Dermis blood vessel endothelial cell (primary cell): ENCODE results near the gene AK2. TPM values are rescaled to one million over a fixed set of nuclear protein-coding genes. Genes with fewer than 3 reads are reported as not detected.
A peak's percentile ranks its signal among the peaks of the same experiment; 100 is the strongest.
"Not testable (repeated sequence)": the region's sequence is repeated elsewhere in the genome, so short reads cannot be mapped to it uniquely, and the experiment has no call there.

ENCODE experiments used
- DNase-seq: peaks from one replicate; pipeline ENCODE4 v3.0.0; 2010
- total RNA-seq: library from RNA; depleted of rRNA; stranded (reverse); fragments of >200 nt; gene quantifications from 2 replicates; pipeline ENCODE4 v1.2.3, GENCODE V29; 2014

AK2 gene
- 164 and 212 TPM in 2 replicates for total RNA-seq

DNA sequence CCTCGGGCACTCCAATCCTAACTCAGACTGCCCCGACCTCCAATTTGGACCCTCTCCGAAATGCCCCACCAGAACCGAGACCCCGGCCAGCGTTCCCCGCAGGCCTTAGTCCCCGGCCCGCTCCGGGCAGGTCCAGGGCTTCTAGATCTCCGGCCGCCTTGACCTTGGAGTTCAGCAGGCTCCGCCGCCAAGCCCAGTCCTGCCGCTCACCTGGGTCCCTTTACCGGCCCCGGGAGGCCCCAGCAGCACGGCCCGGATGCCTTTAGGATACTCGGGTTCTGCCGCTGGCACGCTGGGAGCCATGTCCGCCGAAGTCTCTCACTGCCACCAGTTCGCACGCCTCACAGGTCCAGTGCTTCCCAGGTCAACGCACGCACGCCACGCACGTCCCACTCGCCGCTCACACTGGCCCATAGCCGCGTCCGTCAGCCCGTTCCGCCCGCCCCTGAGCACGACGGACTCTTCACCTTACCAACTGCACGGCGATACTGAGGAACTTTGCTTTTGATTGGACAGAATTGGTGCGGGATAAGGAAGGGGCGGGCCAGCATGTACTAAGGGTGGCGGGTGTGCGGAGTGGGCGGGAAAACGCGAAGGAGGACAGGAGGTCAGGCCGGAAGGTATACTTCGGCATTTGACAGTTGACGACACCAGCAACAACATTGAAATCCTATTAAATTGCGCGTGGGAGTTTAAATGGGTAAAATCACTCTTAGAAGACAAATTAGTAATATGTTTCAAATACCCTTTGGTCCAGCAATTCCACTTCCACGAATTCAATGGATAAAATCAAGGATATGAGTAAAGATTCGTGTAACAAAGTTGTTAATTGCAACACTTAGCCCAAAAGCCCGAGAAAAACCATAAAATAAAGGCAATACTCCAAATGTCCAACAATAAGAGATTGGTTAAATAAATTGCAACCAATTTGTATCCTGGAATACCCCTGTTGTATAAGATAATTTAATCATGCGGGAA is at the start of gene AK2:
Gene AK2 (minus strand): TSS at position 358 of the 978 bp plus-strand sequence. CDS start 55 bp downstream, at position 303.
- peak; percentile 99 for DNase-seq

- peak; percentile 91 for DNase-seq
These were observed 49.7 kb upstream of the AK2 start for GRCh38 chr1:33086384-33086850.

GRCh38 chr1:33085332-33085731 is 48.6 kb upstream of the AK2 start:
- DNase-seq, result no peak

DNA sequence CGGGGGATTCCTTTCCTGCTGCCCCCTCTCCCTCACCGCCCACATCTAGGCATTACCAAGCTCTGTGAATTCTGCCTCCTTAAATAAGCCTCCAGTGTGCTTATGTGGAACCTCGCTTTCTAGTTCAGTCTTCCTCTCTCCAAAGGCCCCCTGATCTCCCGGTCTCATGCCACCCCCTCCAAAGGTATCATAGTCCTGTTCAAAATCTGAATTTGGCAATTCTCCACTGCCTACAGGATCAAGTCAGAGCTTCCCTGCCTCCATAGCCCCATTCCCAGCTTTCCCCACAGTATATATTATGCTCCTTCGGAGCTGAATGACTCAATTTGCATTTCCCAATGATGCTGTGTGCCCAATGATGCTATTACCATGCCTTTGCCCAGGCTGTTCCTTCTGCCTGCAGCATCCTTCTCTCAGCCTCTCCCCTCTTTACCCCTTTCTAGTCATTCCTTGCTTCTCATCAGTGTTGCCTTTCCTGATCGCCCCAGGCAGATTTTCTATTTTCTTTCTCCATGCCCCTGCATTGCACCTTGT is 46.0 kb upstream of the AK2 start:
- no peak for DNase-seq

DNA sequence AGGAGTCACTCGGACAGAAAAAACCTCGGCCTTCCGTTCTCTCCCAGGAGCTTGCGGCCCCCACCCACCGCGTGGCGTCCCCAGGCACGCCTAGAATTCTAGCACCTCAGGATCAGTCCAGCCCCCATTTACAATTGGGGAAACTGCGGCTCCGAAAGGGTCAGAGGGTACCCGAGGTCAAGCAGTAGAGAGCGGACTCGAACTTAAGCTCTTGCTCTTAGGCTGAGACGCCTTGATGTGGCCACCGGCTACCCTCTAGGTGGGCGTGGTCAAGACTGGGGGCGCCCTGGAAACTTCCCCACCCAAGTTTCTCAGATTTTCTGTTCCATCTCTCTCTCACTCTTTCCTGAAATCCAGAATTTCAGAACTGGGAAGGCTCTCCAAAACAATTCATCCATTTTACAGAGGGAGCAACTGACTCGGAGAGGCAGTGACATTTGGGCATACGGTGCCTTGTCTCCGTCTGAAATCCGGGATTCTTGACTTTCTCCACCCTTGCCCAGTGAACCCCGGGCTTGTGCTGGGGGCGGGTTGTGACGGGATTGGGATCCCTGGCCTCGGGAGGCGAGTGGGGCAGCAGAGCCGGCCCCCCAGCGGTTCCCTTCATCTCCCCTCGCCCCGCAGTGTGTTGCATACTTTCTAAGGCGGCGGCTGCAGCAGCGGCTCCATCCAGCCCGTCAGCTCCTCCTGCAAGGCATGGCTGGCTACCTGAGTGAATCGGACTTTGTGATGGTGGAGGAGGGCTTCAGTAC is 45.0 kb upstream of the AK2 start:
- DNase-seq, result no peak

GRCh38 chr1:33080885-33081553 is 44.3 kb upstream of the AK2 start, which contains the start of gene AZIN2:
TSS of gene AZIN2 (plus strand) at chr1:33081153. CDS start at chr1:33082250, 1,097 bp downstream.
- DNase-seq, result peak; percentile 95

DNA sequence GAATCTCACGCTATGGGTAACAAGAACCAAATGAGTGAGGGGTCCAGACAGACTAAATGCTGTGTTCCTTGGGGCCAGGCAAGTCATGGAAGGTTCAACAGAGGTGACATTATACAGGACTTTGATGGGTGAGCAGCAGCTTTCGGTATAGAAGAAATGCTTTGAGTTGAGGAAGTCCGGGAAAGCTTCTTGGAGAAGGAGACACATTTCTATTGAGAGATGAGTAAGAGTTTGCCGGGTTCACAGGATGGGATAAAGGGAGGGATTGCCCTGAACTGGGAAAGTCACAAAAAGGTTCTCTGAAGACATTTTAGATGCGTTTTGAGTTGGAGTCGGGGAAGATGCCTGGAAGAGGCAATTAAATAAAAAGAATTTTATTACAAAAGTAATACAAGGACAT is 43.7 kb upstream of the AK2 start:
- no peak for DNase-seq

DNA sequence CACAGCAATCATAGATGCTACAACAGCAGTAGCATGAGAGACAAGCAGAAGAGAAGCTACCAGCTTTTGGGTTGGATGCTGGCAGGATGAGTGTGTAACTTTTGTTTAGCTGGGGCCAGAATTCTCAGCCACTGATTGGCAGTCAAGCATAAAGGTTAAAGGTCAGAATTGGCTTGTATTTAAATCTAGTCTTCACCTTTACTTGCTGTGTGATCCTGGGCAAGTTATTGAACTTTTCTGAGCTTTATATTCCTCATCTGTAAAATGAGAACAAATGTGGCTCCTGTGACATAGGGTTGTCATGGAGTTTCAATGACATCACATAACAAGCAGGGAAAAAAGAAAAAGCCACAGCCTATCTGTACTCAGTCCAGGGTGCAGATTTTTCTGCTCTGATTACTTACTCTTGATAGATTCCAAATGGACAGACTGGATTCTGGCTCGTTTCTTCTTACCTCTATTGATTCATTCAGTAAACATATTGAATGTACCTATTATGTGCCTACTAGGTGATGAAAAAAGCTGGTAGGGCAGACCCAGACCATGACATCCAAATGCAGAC is 41.4 kb upstream of the AK2 start:
- DNase-seq, result no peak

- no peak for DNase-seq
These were observed 37.7 kb upstream of the AK2 start for GRCh38 chr1:33074193-33074945.

DNA sequence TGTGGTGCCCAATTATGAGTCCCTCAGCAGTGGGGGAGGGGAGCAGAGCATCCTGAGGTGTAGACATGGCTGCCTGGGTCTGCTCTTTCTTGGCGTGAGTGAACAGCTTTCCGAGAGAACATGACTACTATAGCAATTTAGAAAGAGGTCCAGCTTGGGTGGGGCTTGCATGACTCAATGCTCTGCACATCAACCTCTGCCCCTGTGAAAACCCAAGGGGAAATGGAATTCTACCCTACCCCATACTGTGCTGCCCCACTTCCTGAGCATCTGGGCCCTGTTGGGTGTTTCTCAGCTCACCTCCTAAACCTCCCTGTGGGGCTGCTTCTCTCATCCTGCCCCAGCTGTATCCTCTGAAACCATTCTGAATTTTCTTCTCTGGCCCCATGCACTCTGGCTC is 36.0 kb upstream of the AK2 start:
- no peak for DNase-seq

DNA sequence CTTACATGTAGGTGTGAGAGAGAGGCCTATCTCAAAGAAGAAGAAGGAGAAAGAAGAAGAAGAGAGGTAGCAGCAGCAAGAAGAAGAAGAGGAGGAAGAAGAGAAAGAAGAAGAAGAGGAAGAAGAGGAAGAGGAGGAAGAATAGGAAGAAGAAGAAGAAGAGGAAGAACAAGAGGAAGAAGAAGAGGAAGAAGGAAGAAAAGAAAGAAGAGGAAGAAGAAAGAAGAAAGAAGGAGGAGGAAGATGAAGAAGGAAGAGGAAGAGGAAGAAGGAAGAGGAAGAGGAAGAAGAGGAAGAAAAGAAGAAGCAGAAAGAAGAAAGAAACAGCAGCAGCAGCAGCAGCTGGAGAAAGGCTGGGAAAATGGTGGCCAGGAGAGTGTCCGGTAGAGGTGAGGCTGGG is 33.9 kb upstream of the AK2 start:
- DNase-seq, result no peak

GRCh38 chr1:33068108-33068507 is 31.4 kb upstream of the AK2 start:
- not testable (repeated sequence) for DNase-seq

- DNase-seq, result not testable (repeated sequence)
These were observed 29.8 kb upstream of the AK2 start for GRCh38 chr1:33066477-33066876.

DNA sequence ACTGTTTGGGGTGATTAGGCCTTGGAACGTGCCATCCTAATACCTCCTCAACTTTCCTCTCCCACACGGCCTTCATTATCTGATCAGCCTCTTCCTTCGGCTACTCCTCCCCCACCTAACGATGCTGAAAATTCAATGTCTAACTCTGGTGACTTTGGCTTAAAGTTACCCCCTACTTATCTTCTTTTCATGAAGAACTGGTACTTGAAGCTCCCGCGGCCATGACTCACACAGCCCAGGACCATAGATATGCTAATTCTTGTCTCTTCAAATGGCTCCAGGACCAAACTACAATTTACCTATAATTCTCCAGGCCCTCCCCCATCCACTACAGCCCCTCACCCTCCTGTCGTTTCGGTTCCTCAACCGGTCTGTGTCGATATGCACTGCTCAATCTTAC is 28.6 kb upstream of the AK2 start:
- no peak for DNase-seq

DNA sequence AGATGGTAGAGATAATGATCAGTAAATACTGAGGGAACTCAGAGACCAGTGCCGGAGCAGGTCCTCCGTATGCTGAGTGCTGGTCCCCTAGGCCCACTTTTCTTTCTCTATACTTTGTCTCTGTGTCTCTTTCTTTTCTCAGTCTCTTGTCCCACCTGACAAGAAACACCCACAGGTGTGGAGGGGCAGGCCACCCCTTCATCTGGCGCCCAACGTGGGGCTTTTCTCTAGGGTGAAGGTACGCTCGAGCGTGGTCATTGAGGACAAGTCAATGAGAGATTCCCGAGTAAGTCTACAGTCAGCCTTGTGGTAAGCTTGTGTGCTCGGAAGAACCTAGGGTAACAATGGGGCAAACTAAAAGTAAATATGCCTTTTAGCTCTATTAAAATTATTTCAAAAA is 27.6 kb upstream of the AK2 start:
- not testable (repeated sequence) for DNase-seq

DNA sequence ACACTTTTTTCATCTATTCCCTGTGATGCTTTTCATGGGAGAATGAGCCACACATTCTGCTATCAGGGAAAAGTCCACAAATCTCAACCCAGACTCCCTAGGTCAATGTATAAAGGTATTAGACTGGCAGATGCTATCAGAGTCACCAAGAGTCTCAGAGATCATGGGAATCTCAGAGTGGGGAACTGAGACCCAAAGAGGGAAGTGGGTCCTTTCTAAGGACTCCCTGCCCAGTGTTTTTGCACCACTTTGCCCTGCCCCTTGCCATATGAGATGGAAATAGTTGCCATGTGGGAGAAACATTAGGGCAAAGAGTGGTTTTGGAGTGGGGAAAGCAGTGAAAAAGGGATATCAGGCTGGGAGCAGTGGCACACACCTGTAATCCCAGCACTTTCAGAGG is 25.2 kb upstream of the AK2 start:
- DNase-seq, result no peak

GRCh38 chr1:33060579-33061083 is 23.9 kb upstream of the AK2 start:
- peak; percentile 50 for DNase-seq

- DNase-seq, result no peak
These were observed 20.4 kb upstream of the AK2 start for GRCh38 chr1:33057095-33057494.

DNA sequence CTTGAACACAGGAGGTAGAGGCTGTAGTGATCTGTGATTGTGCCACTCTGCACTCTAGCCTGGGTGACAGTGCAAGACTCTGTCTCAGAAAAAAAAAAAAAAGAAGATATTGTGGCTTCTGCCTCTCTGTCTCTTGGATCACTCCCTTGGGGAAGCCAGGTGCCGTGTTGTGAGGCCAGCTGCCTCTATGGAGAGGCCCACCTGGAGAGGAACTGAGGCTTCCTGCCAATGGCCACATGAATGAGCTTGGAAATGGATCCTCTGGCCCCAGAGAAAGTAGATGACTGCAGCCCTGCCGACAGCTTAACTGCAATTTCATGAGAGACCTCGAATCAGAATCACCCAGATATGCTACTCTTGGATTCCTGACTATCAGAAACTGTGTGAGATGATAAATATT is 19.7 kb upstream of the AK2 start:
- DNase-seq, result no peak

DNA sequence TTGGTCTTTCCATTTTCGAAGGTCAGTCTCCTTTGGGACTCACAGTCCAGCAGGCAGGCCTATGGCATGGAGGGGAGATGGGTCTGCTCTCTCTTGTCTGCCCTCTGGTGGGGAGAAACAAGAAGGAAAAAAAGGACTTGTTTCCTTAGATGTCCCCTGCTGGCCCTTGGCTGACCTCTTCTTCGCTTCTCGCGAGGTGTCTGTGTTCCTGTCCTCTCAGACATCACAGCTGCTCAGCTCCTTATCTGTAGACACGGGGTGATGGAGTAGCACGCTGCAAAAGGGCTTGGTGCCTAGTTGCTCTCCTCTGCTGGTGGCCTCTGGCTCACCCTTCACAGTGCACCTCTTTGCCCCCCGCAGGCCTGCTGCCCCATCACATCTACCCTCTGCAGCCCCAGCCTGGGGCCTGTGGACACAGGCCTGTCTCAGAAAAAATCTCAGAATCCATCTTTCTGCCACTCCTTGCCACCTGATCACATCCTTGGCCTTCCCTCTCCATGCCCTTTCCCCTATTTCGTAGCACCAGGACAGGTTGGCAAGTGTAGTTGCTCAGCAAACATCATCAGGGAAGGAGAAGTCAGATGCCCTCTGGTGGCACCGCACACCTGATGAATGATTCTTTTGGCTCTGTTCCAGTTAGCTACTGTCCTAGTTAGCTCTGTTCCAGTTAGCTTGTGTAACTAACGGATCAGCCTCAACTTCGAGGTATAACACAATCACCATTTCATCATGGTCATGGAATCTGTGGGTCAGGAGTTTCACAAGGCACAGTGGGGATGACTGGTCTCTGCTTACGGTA is 18.7 kb upstream of the AK2 start:
- peak; percentile 94 for DNase-seq
